Measurements from ENCODE around the gene TNS4. TPM values are rescaled to one million over a fixed set of nuclear protein-coding genes. Genes with fewer than 3 reads are reported as not detected.

Gene TNS4
- total RNA-seq, 4 donors from 2014 or later: 1.8 to 2.1 TPM; not detected in 2

DNA sequence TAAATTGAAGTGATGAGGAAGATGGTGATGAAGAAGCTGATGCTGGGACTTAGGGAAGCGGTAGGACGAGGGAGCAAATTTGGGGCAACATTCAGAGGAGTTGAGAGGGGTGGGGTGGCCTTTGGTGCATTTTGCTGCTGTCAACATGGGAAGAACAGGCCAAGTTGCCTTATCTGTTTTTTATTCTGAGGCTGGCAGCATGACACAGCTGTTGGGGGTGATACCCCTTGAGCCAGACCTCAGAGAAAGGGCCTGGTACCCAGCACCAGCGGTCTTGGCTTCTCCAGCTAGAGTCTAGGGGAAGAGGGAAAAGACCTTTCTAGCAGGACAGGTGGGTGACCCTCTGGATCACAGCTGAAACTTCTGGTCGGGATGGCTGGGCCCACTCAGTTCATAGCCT is 53.6 kb downstream of the TNS4 start:
- no peak for TF ChIP-seq CTCF (IDR thresholded peaks at IDR 0.05)
- ATAC-seq (ENCODE audit: low FRiP score): no peak
- no peak for DNase-seq (ENCODE audit: low spot score)

GRCh38 chr17:40447148-40447644 is 54.2 kb downstream of the TNS4 start:
- DNase-seq (ENCODE audit: low spot score) (no peak), ATAC-seq (ENCODE audit: low FRiP score) (no peak)
- TF ChIP-seq CTCF (IDR thresholded peaks at IDR 0.05): no peak

GRCh38 chr17:40445751-40446468 is 55.5 kb downstream of the TNS4 start:
- TF ChIP-seq CTCF (IDR thresholded peaks at IDR 0.05): no peak
- no peak for DNase-seq (ENCODE audit: low spot score)

GRCh38 chr17:40443988-40444899 is 57.2 kb downstream of the TNS4 start:
- ATAC-seq (ENCODE audit: low FRiP score) (no peak), DNase-seq (ENCODE audit: low spot score) (no peak)
- no peak for TF ChIP-seq CTCF (IDR thresholded peaks at IDR 0.05)

More at GRCh38 chr17:40445751-40446468, 55.5 kb downstream of the TNS4 start:
- ATAC-seq (ENCODE audit: low FRiP score): no peak

DNA sequence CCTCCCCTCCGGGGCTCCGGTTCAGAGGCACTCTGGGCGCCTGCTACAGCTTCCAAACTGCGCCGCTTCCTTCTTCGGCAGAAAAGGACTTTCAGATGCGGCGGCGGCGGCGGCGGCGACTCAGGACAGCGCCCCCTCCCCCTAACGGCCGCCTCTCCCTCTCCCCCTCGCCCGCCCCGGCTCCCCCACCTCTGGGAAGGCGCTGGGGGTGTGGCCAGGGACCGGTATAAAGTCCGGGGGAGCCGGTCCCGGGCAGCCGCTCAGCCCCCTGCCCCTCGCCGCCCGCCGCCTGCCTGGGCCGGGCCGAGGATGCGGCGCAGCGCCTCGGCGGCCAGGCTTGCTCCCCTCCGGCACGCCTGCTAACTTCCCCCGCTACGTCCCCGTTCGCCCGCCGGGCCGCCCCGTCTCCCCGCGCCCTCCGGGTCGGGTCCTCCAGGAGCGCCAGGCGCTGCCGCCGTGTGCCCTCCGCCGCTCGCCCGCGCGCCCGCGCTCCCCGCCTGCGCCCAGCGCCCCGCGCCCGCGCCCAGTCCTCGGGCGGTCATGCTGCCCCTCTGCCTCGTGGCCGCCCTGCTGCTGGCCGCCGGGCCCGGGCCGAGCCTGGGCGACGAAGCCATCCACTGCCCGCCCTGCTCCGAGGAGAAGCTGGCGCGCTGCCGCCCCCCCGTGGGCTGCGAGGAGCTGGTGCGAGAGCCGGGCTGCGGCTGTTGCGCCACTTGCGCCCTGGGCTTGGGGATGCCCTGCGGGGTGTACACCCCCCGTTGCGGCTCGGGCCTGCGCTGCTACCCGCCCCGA is 58.0 kb downstream of the TNS4 start, which contains the start of gene IGFBP4:
Gene IGFBP4, plus strand, starts transcription at position 255 of the 792 bp plus-strand sequence. Its CDS starts 286 bp downstream, at position 541.
- ATAC-seq (ENCODE audit: low FRiP score) (peak; percentile 75), DNase-seq (ENCODE audit: low spot score) (no peak)
- TF ChIP-seq CTCF (IDR thresholded peaks at IDR 0.05): no peak

GRCh38 chr17:40442392-40443195 is 58.8 kb downstream of the TNS4 start:
- DNase-seq (ENCODE audit: low spot score) (no peak), ATAC-seq (ENCODE audit: low FRiP score) (peak; percentile 20)
- no peak for TF ChIP-seq CTCF (IDR thresholded peaks at IDR 0.05)

Data from omental fat pad (tissue), 4 donors.